Eye (tissue), 1 donor: ENCODE results near the gene APPL2.
A peak's percentile ranks its signal among the peaks of the same experiment; 100 is the strongest.
"Not testable (repeated sequence)": the region's sequence is repeated elsewhere in the genome, so short reads cannot be mapped to it uniquely, and the experiment has no call there.

Experiments
- DNase-seq: peaks from one replicate; pipeline ENCODE4 v3.0.0-alpha.2; 2015

Gene APPL2

GRCh38 chr12:105235732-105236476 is at the start of gene APPL2:
APPL2 (minus strand) TSS chr12:105236174; CDS start chr12:105236012, 162 bp downstream.
- peak; percentile 96 for DNase-seq

DNA sequence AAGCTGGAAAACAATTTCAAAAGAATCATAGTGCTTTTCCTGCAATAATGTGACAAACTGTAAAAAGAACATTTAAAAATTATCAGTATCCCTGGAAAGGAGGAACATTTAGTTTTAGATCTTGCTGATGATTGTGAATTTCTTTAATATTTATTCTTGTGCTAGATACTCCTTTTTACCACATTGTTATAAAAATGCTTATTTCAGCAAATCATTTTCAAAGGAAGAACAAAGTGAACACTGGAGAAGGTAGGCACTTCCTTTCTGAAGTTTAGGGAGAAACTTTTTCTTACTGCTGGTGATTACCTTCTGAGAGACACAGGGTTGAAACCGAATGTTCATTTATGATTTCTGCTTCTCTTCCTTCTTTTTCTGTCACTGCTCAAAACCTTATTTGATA is 49.4 kb upstream of the APPL2 start:
- DNase-seq = no peak

DNA sequence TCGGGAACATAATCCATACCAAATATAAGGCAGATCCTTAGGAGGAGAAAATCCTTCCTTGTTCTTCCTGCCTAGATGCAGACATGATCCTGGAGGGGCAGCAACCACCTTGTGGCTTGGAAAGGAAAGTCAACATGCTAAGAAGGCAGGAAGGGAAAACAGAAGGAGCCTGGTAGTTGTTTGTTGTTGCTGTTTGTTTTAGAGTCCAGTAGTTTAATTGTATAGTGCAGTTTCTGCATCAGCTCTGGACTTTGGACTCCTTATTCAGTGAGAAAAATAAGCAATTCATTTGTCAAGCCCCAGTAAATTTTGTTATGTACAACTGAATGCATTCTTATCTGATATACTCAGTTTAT is 45.7 kb upstream of the APPL2 start:
- DNase-seq = no peak

GRCh38 chr12:105280966-105281693 is 45.2 kb upstream of the APPL2 start:
- DNase-seq = no peak

DNA sequence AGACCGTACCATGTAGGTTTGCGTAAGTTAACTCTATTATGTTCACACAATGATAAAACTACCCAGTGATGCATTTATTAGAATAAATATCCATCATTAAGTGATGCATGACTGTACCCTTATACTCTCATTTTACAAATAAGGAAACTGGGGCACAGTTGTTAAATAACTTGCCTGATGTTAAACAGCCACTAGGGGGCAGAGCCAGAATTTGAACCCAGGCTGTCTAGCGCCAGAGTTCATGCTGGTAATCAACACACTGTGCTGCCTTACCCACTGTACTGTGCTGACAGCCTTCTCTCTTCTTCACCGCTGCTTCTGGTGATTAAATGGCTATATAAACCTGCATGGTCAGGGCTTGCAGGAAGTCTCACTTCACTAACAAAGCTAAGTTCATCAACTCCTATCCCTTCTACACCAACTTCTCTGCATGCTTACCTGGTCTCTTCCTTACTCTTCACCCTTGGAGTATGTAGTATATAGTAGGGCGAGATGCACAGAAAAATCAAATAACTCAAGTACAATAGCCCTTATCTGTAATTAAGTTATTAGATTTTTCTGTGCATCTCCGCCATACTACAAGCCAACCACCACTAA is 43.6 kb upstream of the APPL2 start:
- peak; percentile 41 for DNase-seq

GRCh38 chr12:105278043-105278697 is 42.2 kb upstream of the APPL2 start:
- DNase-seq = no peak

GRCh38 chr12:105275997-105276733 is 40.2 kb upstream of the APPL2 start:
- DNase-seq = no peak

DNA sequence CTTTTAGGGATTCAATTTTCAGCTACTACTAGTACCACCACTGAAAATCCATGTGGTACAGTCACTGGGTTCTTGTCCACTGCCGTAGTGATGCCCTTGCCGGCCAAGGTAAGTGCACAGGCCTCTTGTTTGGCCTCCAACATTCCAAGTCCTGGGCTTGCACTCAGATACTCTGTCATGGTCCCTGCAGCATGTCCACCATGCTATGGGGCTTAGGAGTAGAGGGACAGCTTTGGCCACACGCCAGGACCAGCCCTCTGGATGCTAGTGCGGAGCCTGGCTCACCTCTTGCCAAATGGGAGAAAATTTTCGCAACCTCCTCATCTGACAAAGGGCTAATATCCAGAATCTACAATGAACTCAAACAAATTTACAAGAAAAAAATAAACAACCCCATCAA is 38.6 kb upstream of the APPL2 start:
- DNase-seq = no peak

- no peak for DNase-seq
Observed at GRCh38 chr12:105273601-105274000, 37.6 kb upstream of the APPL2 start.

- DNase-seq = no peak
Observed at GRCh38 chr12:105272814-105273416, 36.9 kb upstream of the APPL2 start.

- no peak for DNase-seq
Observed at GRCh38 chr12:105272152-105272551, 36.2 kb upstream of the APPL2 start.

GRCh38 chr12:105271364-105271763 is 35.4 kb upstream of the APPL2 start:
- no peak for DNase-seq

DNA sequence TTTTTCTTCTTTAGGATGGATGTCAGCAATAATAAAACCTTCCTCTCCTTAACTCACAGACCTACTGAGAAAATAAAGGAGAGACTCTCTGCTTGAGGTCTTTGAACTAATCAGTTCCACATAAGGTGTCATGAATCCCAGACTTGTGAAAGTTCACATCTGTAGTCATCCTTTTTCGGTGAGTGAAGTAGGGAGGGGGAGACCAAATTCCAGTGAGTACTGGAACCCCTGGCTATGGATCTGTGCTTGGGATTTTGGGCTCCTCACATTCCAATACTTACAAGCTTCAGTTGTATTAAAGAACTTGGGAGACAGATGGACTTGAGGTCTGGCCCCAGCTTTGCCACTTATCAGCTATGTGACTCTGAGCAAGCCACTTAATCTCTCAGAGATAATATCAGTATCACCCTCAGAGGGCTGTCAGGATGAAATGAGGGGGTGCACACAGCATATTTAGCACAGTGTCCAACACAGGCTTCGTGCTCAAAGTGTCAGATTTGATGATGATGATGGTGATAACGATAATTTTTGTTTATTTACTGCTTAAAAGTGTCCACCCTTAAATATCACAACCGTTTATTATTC is 34.8 kb upstream of the APPL2 start:
- no peak for DNase-seq

DNA sequence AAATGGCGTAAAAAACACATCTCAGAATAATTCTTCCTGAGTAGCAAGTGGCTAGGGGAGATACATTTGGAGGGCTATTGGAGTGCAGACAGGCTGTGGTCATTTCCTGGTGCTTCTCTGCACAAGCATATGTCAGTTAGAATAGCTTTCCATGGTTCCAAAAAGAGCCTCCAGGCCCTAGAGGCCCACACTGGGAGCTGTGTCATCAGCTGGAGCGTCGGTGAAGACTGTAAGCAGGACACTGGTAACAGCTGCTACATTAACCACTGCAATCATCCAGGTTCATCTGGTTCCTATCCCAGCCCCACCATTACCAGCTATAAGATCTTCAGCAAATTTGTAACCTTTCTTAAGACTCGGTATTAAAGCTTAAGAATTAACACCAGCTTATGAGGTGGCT is 31.7 kb upstream of the APPL2 start:
- no peak for DNase-seq

DNA sequence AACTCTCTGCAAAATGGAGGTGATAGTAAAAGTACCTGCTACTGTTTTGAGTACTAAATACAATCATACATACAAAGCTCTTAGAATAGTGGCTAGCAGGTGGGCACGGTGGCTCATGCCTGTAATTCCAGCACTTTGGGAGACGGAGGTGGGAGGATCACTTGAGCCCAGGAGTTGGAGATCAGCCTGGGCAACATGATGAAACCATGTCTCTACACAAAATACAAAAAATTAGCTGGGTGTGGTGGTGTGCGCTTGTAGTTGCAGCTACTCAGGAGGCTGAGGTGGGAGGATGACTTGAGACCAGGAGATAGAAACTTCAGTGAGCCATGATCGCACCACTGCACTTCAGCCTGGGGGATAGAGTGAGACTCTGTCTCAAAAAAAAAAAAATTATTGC is 28.8 kb upstream of the APPL2 start:
- no peak for DNase-seq

DNA sequence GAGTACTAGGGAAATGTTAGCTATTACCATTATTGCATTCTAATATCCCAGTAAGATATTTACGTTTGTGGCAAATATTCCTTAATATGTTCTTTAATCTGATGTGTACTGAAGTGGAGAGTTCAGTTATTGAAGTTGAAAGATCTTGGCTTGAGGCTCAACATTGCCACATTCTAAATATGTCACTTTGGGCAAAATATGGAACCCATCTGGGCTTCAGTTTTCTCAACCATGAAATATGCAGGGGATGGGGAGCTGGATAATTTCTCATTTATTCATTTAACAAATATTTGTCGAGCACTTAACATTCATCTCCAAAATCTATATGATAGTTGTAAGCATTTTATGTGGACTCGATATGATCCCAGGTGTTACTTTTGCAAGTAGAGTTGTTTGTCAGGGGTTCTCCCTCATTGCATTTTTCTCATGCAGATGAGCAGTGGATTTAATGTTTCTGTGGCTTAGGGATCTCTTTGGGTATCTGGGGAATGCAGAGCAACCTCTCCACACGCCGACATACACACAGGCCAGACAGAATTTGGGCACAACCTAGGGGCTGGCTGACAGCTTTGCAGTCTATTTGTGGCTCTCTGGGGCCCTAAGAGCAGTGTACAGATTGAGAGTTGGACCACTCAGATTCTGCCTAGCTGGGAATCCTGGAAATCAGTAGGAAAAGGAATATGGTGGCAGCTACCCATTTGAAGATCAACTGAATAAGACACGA is 26.6 kb upstream of the APPL2 start:
- DNase-seq = no peak

GRCh38 chr12:105261010-105261409 is 25.0 kb upstream of the APPL2 start:
- no peak for DNase-seq

GRCh38 chr12:105259226-105259625 is 23.3 kb upstream of the APPL2 start:
- no peak for DNase-seq

GRCh38 chr12:105257321-105257728 is 21.4 kb upstream of the APPL2 start:
- DNase-seq = no peak

DNA sequence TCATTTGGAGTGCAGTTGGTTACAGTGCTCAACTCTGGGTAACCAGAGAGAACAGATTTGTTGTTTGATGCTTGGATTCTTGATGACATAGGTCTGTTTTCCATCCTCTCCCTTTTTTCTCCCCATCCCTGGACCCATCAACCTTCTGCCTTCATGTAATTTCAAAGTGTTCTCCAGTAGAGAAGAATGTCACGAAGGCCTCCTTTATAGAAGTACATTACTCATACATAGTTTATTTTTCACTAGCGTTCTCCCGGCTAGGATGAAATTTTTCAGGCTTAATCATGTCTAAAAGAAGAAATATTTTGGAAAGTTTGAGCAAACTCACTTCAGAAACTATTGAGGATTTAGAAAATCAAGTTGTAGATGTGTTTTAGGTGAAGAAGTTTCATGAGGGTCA is 20.9 kb upstream of the APPL2 start:
- no peak for DNase-seq

DNA sequence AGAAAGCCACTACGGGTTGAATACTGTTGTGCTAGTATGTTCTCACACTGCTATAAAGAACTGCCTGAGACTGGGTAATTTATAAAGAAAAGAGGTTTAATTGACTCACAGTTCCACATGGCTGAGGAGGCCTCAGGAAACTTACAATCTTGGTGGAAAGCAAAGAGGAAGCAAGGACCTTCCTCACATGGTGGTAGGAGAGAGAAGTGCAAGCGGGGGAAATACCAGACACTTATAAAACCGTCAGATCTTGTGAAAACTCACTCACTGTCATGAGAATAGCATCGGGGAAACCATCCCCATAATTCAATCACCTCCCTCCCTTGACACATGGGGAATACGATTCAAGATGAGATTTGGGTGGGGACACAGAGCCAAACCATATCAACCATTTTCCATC is 20.5 kb upstream of the APPL2 start:
- DNase-seq = not testable (repeated sequence)
